IMR-90 (cell line): Measurements from ENCODE around the gene KRTAP27-1. TPM values are rescaled to one million over a fixed set of nuclear protein-coding genes. Genes with fewer than 3 reads are reported as not detected.

Source experiments
- ATAC-seq: fragments of 200-7000 bp; cut with Tn5 transposase; 2 replicates; pipeline ENCODE4 v1.9.1; 2020; ENCODE audit warnings: low read depth, mild to moderate bottlenecking, moderate library complexity
- BruUV-seq: library from RNA; stranded (reverse); fragments of 400-500 nt; replicated peaks from 2 replicates; lab custom pipeline; 2021; lab: Mats Ljungman, UMichigan
- CTCF ChIA-PET: fragments of 300-600 bp; formaldehyde crosslinking; extraction: SDS; loops from one replicate; lab custom pipeline; 2021; ENCODE audit warnings: antibody characterized with exemption; lab: Yijun Ruan, JAX
- POLR2A ChIA-PET: fragments of 300-600 bp; sonication (Branson Sonifier 250); formaldehyde crosslinking; loops from one replicate; lab custom pipeline; 2022; ENCODE audit warnings: antibody characterized with exemption; ENCODE audit not compliant: unreplicated experiment; lab: Charles Lee
- DNase-seq: peaks from one replicate; pipeline ENCODE4 v3.0.0; 2013
- H2AFZ ChIP-seq: replicated peaks from 2 replicates; pipeline ENCODE3; 2013; ENCODE audit warnings: low read length, mild to moderate bottlenecking; ENCODE audit not compliant: poor library complexity
- H2AK5ac ChIP-seq: 2 replicates; pipeline ENCODE4 v1.6.1; 2013; ENCODE audit warnings: low read depth, low read length, inconsistent platforms
- H2AK9ac ChIP-seq: replicated peaks from 2 replicates; pipeline ENCODE3; 2013; ENCODE audit warnings: mild to moderate bottlenecking, low read depth, low read length, moderate library complexity; ENCODE audit not compliant: poor library complexity
- H2BK120ac ChIP-seq: 2 replicates; pipeline ENCODE4 v1.6.1; 2013; ENCODE audit warnings: low read depth, low read length, inconsistent platforms
- H2BK15ac ChIP-seq: 3 replicates; pipeline ENCODE4 v1.6.1; 2013; ENCODE audit warnings: low read depth, low read length, inconsistent platforms
- H2BK20ac ChIP-seq: 2 replicates; pipeline ENCODE4 v1.6.1; 2013; ENCODE audit warnings: low read depth, mild to moderate bottlenecking, inconsistent platforms, low read length, moderate library complexity
- H2BK5ac ChIP-seq: 2 replicates; pipeline ENCODE4 v1.6.1; 2013; ENCODE audit warnings: mild to moderate bottlenecking, low read depth, low read length, inconsistent platforms; ENCODE audit not compliant: poor library complexity, severe bottlenecking
- H3K14ac ChIP-seq: replicated peaks from 2 replicates; pipeline ENCODE4 v1.6.1; 2013; ENCODE audit warnings: low read depth, low read length, inconsistent platforms
- H3K18ac ChIP-seq: 2 replicates; pipeline ENCODE4 v1.6.1; 2013; ENCODE audit warnings: low read depth, low read length, control low read depth
- H3K23ac ChIP-seq: 2 replicates; pipeline ENCODE4 v1.6.1; 2013; ENCODE audit warnings: low read depth, low read length, inconsistent platforms
- H3K27ac ChIP-seq: 2 replicates; pipeline ENCODE4 v1.5.1; 2013; ENCODE audit warnings: mild to moderate bottlenecking, control low read depth, low read length; ENCODE audit not compliant: insufficient read depth
- H3K27me3 ChIP-seq: 2 replicates; pipeline ENCODE4 v1.6.1; 2013; ENCODE audit warnings: low read length; ENCODE audit not compliant: control insufficient read depth, insufficient read depth
- H3K36me3 ChIP-seq: 2 replicates; pipeline ENCODE4 v1.6.1; 2013; ENCODE audit warnings: low read length, mixed read lengths; ENCODE audit not compliant: control insufficient read depth, insufficient read depth
- H3K4ac ChIP-seq: 2 replicates; pipeline ENCODE4 v1.6.1; 2013; ENCODE audit warnings: low read depth, low read length, inconsistent platforms
- H3K4me1 ChIP-seq: 2 replicates; pipeline ENCODE4 v1.6.1; 2013; ENCODE audit warnings: low read length, mixed read lengths; ENCODE audit not compliant: control insufficient read depth, insufficient read depth
- H3K4me2 ChIP-seq: 2 replicates; pipeline ENCODE4 v1.6.1; 2013; ENCODE audit warnings: low read depth, mild to moderate bottlenecking, control low read depth, low read length, moderate library complexity
- H3K4me3 ChIP-seq: 2 replicates; pipeline ENCODE4 v1.5.1; 2013; ENCODE audit warnings: low read depth, mild to moderate bottlenecking, control low read depth, low read length, moderate library complexity; ENCODE audit not compliant: insufficient read depth
- H3K56ac ChIP-seq: 2 replicates; pipeline ENCODE4 v1.6.1; 2013; ENCODE audit warnings: low read length, inconsistent platforms; ENCODE audit not compliant: insufficient read depth; ENCODE audit errors: extremely low read depth
- H3K79me1 ChIP-seq, 2 experiments: 2 replicates each; pipeline ENCODE4 v1.6.1; 2013; ENCODE audit warnings: low read length in 2 of 2, inconsistent platforms in 1 of 2, low read depth in 1 of 2
- H3K9ac ChIP-seq: 2 replicates; pipeline ENCODE4 v1.6.1; 2013; ENCODE audit warnings: low read depth, low read length, control low read depth
- H3K9me1 ChIP-seq: 2 replicates; pipeline ENCODE4 v1.6.1; 2013; ENCODE audit warnings: low read length, inconsistent platforms; ENCODE audit not compliant: insufficient read depth
- H3K9me3 ChIP-seq: 2 replicates; pipeline ENCODE4 v1.6.1; 2013; ENCODE audit warnings: low read length; ENCODE audit not compliant: control insufficient read depth, insufficient read depth
- H4K20me1 ChIP-seq: 2 replicates; pipeline ENCODE4 v1.6.1; 2013; ENCODE audit warnings: low read length, inconsistent platforms; ENCODE audit not compliant: insufficient read depth
- H4K5ac ChIP-seq: 2 replicates; pipeline ENCODE4 v1.6.1; 2013; ENCODE audit warnings: mild to moderate bottlenecking, low read depth, low read length, control low read depth
- H4K8ac ChIP-seq, 2 experiments: 2 replicates each; pipeline ENCODE4 v1.6.1; 2013; ENCODE audit warnings: low read depth in 2 of 2, low read length in 2 of 2, control low read depth in 1 of 2, inconsistent platforms in 1 of 2
- H4K91ac ChIP-seq: 2 replicates; pipeline ENCODE4 v1.6.1; 2013; ENCODE audit warnings: low read depth, low read length, inconsistent platforms; ENCODE audit not compliant: insufficient read depth
- BHLHE40 ChIP-seq: fragments of 150-350 bp; IDR thresholded peaks from 2 replicates; pipeline ENCODE4 v1.6.1; 2016; ENCODE audit warnings: mild to moderate bottlenecking, low read depth, low read length
- CEBPB ChIP-seq: IDR thresholded peaks from 2 replicates; pipeline ENCODE4 v1.6.1; 2012; ENCODE audit warnings: low read depth, low read length, improper control_type of control experiment
- CTCF ChIP-seq: conservative IDR thresholded peaks from 2 replicates; pipeline ENCODE4 v1.5.1; 2012; ENCODE audit warnings: mild to moderate bottlenecking, low read depth, low read length, improper control_type of control experiment
- RAD21 ChIP-seq: IDR thresholded peaks from 2 replicates; pipeline ENCODE4 v1.6.1; 2012; ENCODE audit warnings: low read length, improper control_type of control experiment
- WGBS, 2 experiments: methylation state at CpG; one replicate each; pipeline versions ENCODE4 v1.1.5 to v1.1.7; 2013; ENCODE audit warnings: missing lambda C conversion rate in 2 of 2; ENCODE audit not compliant: insufficient read length in 1 of 2; ENCODE audit errors: extremely low coverage in 2 of 2; 5-methylcytosine and 5-hydroxymethylcytosine counted together
- dilution Hi-C: fragments of 300-500 bp; cut with HindIII; formaldehyde crosslinking; loops from one replicate; pipeline ENCODE4 v1.14.3; 2018; ENCODE audit warnings: low sequenced_read_pairs; ENCODE audit not compliant: unreplicated experiment
- in situ Hi-C: fragments of 300-500 bp; cut with MboI; formaldehyde crosslinking; loops from 3 replicates; pipeline ENCODE4 v1.14.3; 2019; ENCODE audit warnings: low sequenced_read_pairs, inconsistent platforms, mixed read lengths
- intact Hi-C: fragments of 100-400 bp; cut with micrococcal nuclease; formaldehyde crosslinking; loops from 2 replicates; pipeline ENCODE4 v1.10.0; 2022
- polyA plus RNA-seq, 3 experiments: library from polyadenylated mRNA; depleted of rRNA; stranded (reverse); fragments of >200 nt; gene quantifications; 2 replicates each; pipeline ENCODE4 v1.2.3, GENCODE V29; 2012; ENCODE audit warnings: low replicate concordance in 1 of 3
- total RNA-seq: library from RNA; depleted of rRNA; stranded (reverse); fragments of >200 nt; gene quantifications from 2 replicates; pipeline ENCODE4 v1.2.3, GENCODE V29; 2012
- TF ChIP-seq, protein P1 (sequence below): fragments of 150-350 bp; IDR thresholded peaks from 2 replicates; pipeline ENCODE4 v1.6.1; 2016; ENCODE audit warnings: low read depth, mild to moderate bottlenecking, low read length, moderate library complexity, borderline replicate concordance
- TF ChIP-seq, protein P2 (sequence below): fragments of 150-350 bp; IDR thresholded peaks from 2 replicates; pipeline ENCODE4 v1.6.1; 2017; ENCODE audit warnings: mild to moderate bottlenecking, antibody characterized with exemption, low read length, low read depth

The KRTAP27-1 gene
- total and polyA plus RNA-seq, 2 of the 4 experiments (the other 2 are of a cell fraction), result not detected

- H3K36me3 ChIP-seq, result no peaks in the 10 kb centered on the region
- no peak overlapping the region for H3K4me3 ChIP-seq
- H2BK5ac ChIP-seq, result no peak overlapping the region
- H3K27ac ChIP-seq, result no peak overlapping the region
- no peak overlapping the region for H2AK5ac ChIP-seq
- H3K14ac ChIP-seq, result no peak overlapping the region
- no peak overlapping the region for H4K8ac ChIP-seq
- H3K4me1 ChIP-seq, result no peaks in the 10 kb centered on the region
- in situ Hi-C loops, result no loop called here
- H3K9me1 ChIP-seq, result no peaks in the 10 kb centered on the region
- H4K20me1 ChIP-seq, result no peaks in the 10 kb centered on the region
- H2AFZ ChIP-seq, result no peak overlapping the region
- H2BK15ac ChIP-seq, result no peak overlapping the region
- dilution Hi-C loops, result no loop called here
- CTCF ChIA-PET, result interaction anchor here (0.7 kb wide), 1 partner anchor 16 kb away, joined by 5 read pairs; no protein-coding TSS in a partner anchor
- intact Hi-C loops, result no loop called here
- no peaks in the 10 kb centered on the region for H3K27me3 ChIP-seq
- no CpG with 5 or more reads among the region's 1 CpG for WGBS, 2 experiments
- no peak overlapping the region for H3K56ac ChIP-seq
- no TSS peak for BruUV-seq
- no peak overlapping the region for H3K4me2 ChIP-seq
- no peak overlapping the region for H3K4ac ChIP-seq
- ATAC-seq, result no peak
- H4K5ac ChIP-seq, result no peak overlapping the region
- peaks cover 10% of the 10 kb centered on the region for H3K9me3 ChIP-seq
- no peak overlapping the region for H4K91ac ChIP-seq
- no peak overlapping the region for H3K23ac ChIP-seq
- no peak overlapping the region for H2BK20ac ChIP-seq
- TF ChIP-seq CTCF (no peak), BHLHE40 (no peak), RAD21 (no peak), CEBPB (no peak)
- TF ChIP-seq, protein P1, sequence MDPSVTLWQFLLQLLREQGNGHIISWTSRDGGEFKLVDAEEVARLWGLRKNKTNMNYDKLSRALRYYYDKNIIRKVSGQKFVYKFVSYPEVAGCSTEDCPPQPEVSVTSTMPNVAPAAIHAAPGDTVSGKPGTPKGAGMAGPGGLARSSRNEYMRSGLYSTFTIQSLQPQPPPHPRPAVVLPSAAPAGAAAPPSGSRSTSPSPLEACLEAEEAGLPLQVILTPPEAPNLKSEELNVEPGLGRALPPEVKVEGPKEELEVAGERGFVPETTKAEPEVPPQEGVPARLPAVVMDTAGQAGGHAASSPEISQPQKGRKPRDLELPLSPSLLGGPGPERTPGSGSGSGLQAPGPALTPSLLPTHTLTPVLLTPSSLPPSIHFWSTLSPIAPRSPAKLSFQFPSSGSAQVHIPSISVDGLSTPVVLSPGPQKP, result no peak
- TF ChIP-seq, protein P2, sequence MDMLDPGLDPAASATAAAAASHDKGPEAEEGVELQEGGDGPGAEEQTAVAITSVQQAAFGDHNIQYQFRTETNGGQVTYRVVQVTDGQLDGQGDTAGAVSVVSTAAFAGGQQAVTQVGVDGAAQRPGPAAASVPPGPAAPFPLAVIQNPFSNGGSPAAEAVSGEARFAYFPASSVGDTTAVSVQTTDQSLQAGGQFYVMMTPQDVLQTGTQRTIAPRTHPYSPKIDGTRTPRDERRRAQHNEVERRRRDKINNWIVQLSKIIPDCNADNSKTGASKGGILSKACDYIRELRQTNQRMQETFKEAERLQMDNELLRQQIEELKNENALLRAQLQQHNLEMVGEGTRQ, result no peak
- H3K18ac ChIP-seq, result no peak overlapping the region
- DNase-seq, result no peak
- POLR2A ChIA-PET, result no interaction called here
- no peak overlapping the region for H2BK120ac ChIP-seq
- no peaks in the 10 kb centered on the region for H3K79me1 ChIP-seq
- H2AK9ac ChIP-seq, result no peak overlapping the region
- H3K9ac ChIP-seq, result no peak overlapping the region
These were observed 17.0 kb upstream of the KRTAP27-1 start for GRCh38 chr21:30354308-30355005.
